PC-9 (cell line): ENCODE data around the gene RREB1. TPM values are rescaled to one million over a fixed set of nuclear protein-coding genes. Genes with fewer than 3 reads are reported as not detected.

Experiments used
- BruUV-seq: library from RNA; stranded (reverse); fragments of 400-500 nt; replicated peaks from 2 replicates; lab custom pipeline; 2021; lab: Mats Ljungman, UMichigan
- CTCF ChIA-PET: fragments of 300-600 bp; sonication (Branson Sonifier 250); formaldehyde crosslinking; loops from one replicate; lab custom pipeline; 2022; ENCODE audit warnings: antibody characterized with exemption; lab: Charles Lee
- POLR2A ChIA-PET: fragments of 300-600 bp; sonication (Branson Sonifier 250); formaldehyde crosslinking; loops from one replicate; lab custom pipeline; 2022; ENCODE audit warnings: antibody characterized with exemption; ENCODE audit not compliant: unreplicated experiment; lab: Charles Lee
- DNase-seq, 2 experiments: peaks; one replicate each; pipeline versions ENCODE4 v3.0.0 to v3.0.0-alpha.2; 2015 to 2022; ENCODE audit warnings: mixed read lengths in 1 of 2
- H2AFZ ChIP-seq: fragments of 200-600 bp; sonication (generic); 2 replicates; pipeline ENCODE4 v1.8.1; 2017; ENCODE audit warnings: antibody characterized with exemption
- H3F3A ChIP-seq: fragments of 200-600 bp; sonication (generic); 2 replicates; pipeline ENCODE4 v1.8.1; 2017; ENCODE audit warnings: antibody characterized with exemption, mild to moderate bottlenecking, low read depth; ENCODE audit not compliant: insufficient read depth
- H3K27ac ChIP-seq: fragments of 200-600 bp; sonication (generic); 2 replicates; pipeline ENCODE4 v1.6.1; 2016; ENCODE audit warnings: mixed run types
- H3K27me3 ChIP-seq: fragments of 200-600 bp; sonication (generic); 2 replicates; pipeline ENCODE4 v1.6.1; 2016; ENCODE audit warnings: low read depth, mixed run types; ENCODE audit not compliant: insufficient read depth
- H3K36me3 ChIP-seq: fragments of 200-600 bp; sonication (generic); 2 replicates; pipeline ENCODE4 v1.6.1; 2016; ENCODE audit warnings: low read depth, mixed run types
- H3K4me1 ChIP-seq: fragments of 200-600 bp; sonication (generic); replicated peaks from 2 replicates; pipeline ENCODE4 v1.6.1; 2016; ENCODE audit warnings: mixed run types; ENCODE audit not compliant: insufficient read depth
- H3K4me2 ChIP-seq: fragments of 200-600 bp; sonication (generic); 2 replicates; pipeline ENCODE4 v1.6.1; 2017; ENCODE audit warnings: mixed run types
- H3K4me3 ChIP-seq: fragments of 200-600 bp; sonication (generic); 2 replicates; pipeline ENCODE4 v1.6.1; 2016; ENCODE audit warnings: mixed run types
- H3K79me2 ChIP-seq: fragments of 200-600 bp; sonication (generic); 2 replicates; pipeline ENCODE4 v1.6.1; 2017; ENCODE audit warnings: low read depth, mixed run types
- H3K9me2 ChIP-seq: fragments of 200-600 bp; sonication (generic); 2 replicates; pipeline ENCODE4 v1.8.1; 2017; ENCODE audit warnings: mild to moderate bottlenecking; ENCODE audit not compliant: insufficient read depth
- H3K9me3 ChIP-seq: fragments of 200-600 bp; sonication (generic); 2 replicates; pipeline ENCODE4 v1.8.1; 2016; ENCODE audit warnings: low read depth; ENCODE audit not compliant: insufficient read depth
- H4K20me1 ChIP-seq: fragments of 200-600 bp; sonication (generic); 2 replicates; pipeline ENCODE4 v1.8.1; 2017; ENCODE audit not compliant: insufficient read depth
- CTCF ChIP-seq: fragments of 200-600 bp; sonication (generic); conservative IDR thresholded peaks from 2 replicates; pipeline ENCODE4 v1.6.1; 2017; ENCODE audit warnings: mixed run types, antibody characterized with exemption, mild to moderate bottlenecking, moderate library complexity
- EZH2 ChIP-seq: fragments of 200-600 bp; sonication (generic); IDR thresholded peaks from 2 replicates; pipeline ENCODE4 v1.8.0; 2017; ENCODE audit warnings: antibody characterized with exemption, low read depth
- intact Hi-C: fragments of 100-400 bp; cut with micrococcal nuclease; formaldehyde crosslinking; loops from one replicate; pipeline ENCODE4 v1.10.0; 2022; ENCODE audit not compliant: unreplicated experiment
- total RNA-seq: library from RNA; stranded (reverse); gene quantifications from 2 replicates; pipeline ENCODE4 v1.2.3, GENCODE V29; 2021

Gene RREB1
- total RNA-seq, 1 experiment from 2014 or later = 38.4 TPM

- H4K20me1 ChIP-seq = peaks cover 6% of the 10 kb centered on the region
- CTCF ChIA-PET = interaction anchor here (0.9 kb wide), 1 partner anchor 25 kb away, joined by 5 read pairs; no protein-coding TSS in a partner anchor
- no peaks in the 10 kb centered on the region for H3K9me2 ChIP-seq
- H3K79me2 ChIP-seq = peaks cover 90% of the 10 kb centered on the region
- no peaks in the 10 kb centered on the region; the same call in 1 of the 2 replicates for H3K36me3 ChIP-seq
- peaks cover 5% of the 10 kb centered on the region; the same call in 1 of the 2 replicates for H3F3A ChIP-seq
- no peak overlapping the region for H3K4me2 ChIP-seq
- no TSS peak for BruUV-seq
- H2AFZ ChIP-seq = no peak overlapping the region
- no peak for DNase-seq
- H3K4me3 ChIP-seq = no peak overlapping the region
- POLR2A ChIA-PET = interaction anchor here (0.6 to 0.9 kb wide), 3 partner anchors 85 to 459 kb away, joined by 3 to 26 read pairs (median 5); no protein-coding TSS in a partner anchor
- H3K9me3 ChIP-seq = no peaks in the 10 kb centered on the region
- TF ChIP-seq EZH2 (no peak), CTCF (no peak)
- intact Hi-C loops = no loop called here
- H3K27ac ChIP-seq = no peak overlapping the region
- peaks cover 36% of the 10 kb centered on the region for H3K4me1 ChIP-seq
- no peaks in the 10 kb centered on the region for H3K27me3 ChIP-seq
These were observed 30.3 kb downstream of the RREB1 start for GRCh38 chr6:7138046-7138531.

- no peaks in the 10 kb centered on the region for H3K9me3 ChIP-seq
- H3K4me3 ChIP-seq = no peak overlapping the region
- H3K4me2 ChIP-seq = no peak overlapping the region
- peaks cover 44% of the 10 kb centered on the region for H3K4me1 ChIP-seq
- peaks cover 3% of the 10 kb centered on the region for H4K20me1 ChIP-seq
- peak in 1 of 2 experiments; percentile 56 for DNase-seq
- H3K36me3 ChIP-seq = no peaks in the 10 kb centered on the region; the same call in 1 of the 2 replicates
- H3K27me3 ChIP-seq = no peaks in the 10 kb centered on the region
- H3K27ac ChIP-seq = no peak overlapping the region
- CTCF ChIA-PET = interaction anchor here (0.6 kb wide), 1 partner anchor 9 kb away, joined by 5 read pairs; no protein-coding TSS in a partner anchor
- H3F3A ChIP-seq = peaks cover 5% of the 10 kb centered on the region; the same call in 1 of the 2 replicates
- POLR2A ChIA-PET = interaction anchor here (0.9 to 1.0 kb wide), 2 partner anchors 86 to 87 kb away, joined by 5 to 12 read pairs; no protein-coding TSS in a partner anchor
- no peaks in the 10 kb centered on the region for H3K9me2 ChIP-seq
- no TSS peak for BruUV-seq
- peaks cover 90% of the 10 kb centered on the region for H3K79me2 ChIP-seq
- TF ChIP-seq CTCF = no peak
- no peak for TF ChIP-seq EZH2
- H2AFZ ChIP-seq = no peak overlapping the region
- intact Hi-C loops = no loop called here
These were observed 31.2 kb downstream of the RREB1 start for GRCh38 chr6:7138921-7139358.

GRCh38 chr6:7139835-7140470, 32.2 kb downstream of the RREB1 start:
- no peaks in the 10 kb centered on the region for H3K27me3 ChIP-seq
- intact Hi-C loops = loop anchor here (2.0 kb wide), 1 partner anchor 31 kb away; no protein-coding TSS in a partner anchor
- H3K9me3 ChIP-seq = no peaks in the 10 kb centered on the region
- peak overlapping the region; percentile 56 for H3K4me3 ChIP-seq
- H3K9me2 ChIP-seq = no peaks in the 10 kb centered on the region
- H2AFZ ChIP-seq = no peak overlapping the region
- peak overlapping the region; percentile 68 for H3K27ac ChIP-seq
- H3K79me2 ChIP-seq = peaks cover 88% of the 10 kb centered on the region
- no peak for DNase-seq
- H3K4me2 ChIP-seq = peak overlapping the region; percentile 76
- no TSS peak for BruUV-seq
- TF ChIP-seq CTCF (no peak), EZH2 (no peak)
- peaks cover 9% of the 10 kb centered on the region; the same call in 1 of the 2 replicates for H3F3A ChIP-seq
- POLR2A ChIA-PET = interaction anchor here (0.6 to 1.0 kb wide), 3 partner anchors 34 to 406 kb away, joined by 3 to 12 read pairs (median 5); no protein-coding TSS in a partner anchor
- no peaks in the 10 kb centered on the region for H3K36me3 ChIP-seq
- H3K4me1 ChIP-seq = peaks cover 55% of the 10 kb centered on the region
- CTCF ChIA-PET = no interaction called here
- peaks cover 3% of the 10 kb centered on the region; the same call in 1 of the 2 replicates for H4K20me1 ChIP-seq
